A549 (cell line): ENCODE measurements around the gene MEN1.

Source experiments
- EP300 ChIP-seq, 2 experiments: fragments of >200 bp; sonication (Bioruptor Twin); formaldehyde crosslinking; IDR thresholded peaks; 2 replicates in 1 of 2; 3 replicates in 1 of 2; pipeline ENCODE4 v1.6.1; 2016 to 2017
- KDM1A ChIP-seq: fragments of 200-600 bp; sonication (generic); IDR thresholded peaks from 2 replicates; pipeline ENCODE4 v1.6.1; 2016; ENCODE audit warnings: low read depth, mild to moderate bottlenecking
- KDM5A ChIP-seq: fragments of 200-600 bp; sonication (generic); IDR thresholded peaks from 2 replicates; pipeline ENCODE4 v1.6.1; 2016; ENCODE audit warnings: antibody characterized with exemption, mild to moderate bottlenecking
- POLR2A ChIP-seq: IDR thresholded peaks from 2 replicates; pipeline ENCODE4 v1.6.1; 2012; ENCODE audit warnings: mild to moderate bottlenecking, low read length
- ZFP36 ChIP-seq: fragments of 450-650 bp; IDR thresholded peaks from 2 replicates; pipeline ENCODE4 v1.6.1; 2014; ENCODE audit warnings: borderline replicate concordance; ENCODE audit not compliant: partially characterized antibody
- TF ChIP-seq, protein P1 (sequence below): fragments of >200 bp; sonication (Bioruptor Twin); formaldehyde crosslinking; IDR thresholded peaks from 3 replicates; pipeline ENCODE4 v1.5.1; 2016
- TF ChIP-seq, protein P2 (sequence below): fragments of 450-650 bp; IDR thresholded peaks from 2 replicates; pipeline ENCODE4 v1.6.1; 2014; ENCODE audit warnings: antibody characterized with exemption
- TF ChIP-seq, protein P3 (sequence below): IDR thresholded peaks from 2 replicates; pipeline ENCODE4 v1.6.1; 2012

DNA sequence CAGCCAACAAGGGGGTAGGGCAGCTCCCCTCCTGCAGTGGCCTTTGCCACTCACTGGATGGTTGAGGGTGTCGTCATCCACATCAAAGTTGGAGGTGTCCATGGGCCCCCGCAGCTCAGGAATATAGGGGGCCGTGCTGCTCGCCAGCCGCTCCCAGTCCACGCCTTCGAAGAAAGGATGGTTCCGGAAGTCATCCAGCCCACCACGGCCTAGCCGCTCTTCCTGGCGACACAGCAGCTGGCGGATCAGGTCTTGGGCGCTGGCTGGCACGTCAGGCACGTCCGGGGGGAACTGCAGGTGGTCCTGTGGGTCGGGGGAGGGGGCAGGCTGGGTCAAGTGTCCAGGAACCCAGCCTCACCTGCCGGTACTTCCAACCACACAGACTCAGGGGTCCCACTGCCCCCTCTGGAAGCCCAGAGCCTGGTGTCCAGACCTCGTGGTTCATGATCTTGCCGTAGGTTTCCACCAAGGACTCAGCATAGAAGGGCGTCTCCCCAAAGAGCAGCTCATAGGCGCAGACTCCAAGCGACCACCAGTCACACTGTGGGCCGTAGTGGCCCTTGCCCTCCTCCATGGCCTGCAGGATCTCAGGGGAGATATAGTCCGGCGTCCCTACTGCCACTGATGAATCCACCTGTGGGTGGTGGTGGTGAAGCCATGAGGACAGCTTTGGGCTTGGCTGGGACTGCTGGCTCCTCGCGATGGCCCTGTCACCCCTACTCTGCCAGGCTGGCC is 28.4 kb upstream of the MEN1 start:
- TF ChIP-seq, protein P1, sequence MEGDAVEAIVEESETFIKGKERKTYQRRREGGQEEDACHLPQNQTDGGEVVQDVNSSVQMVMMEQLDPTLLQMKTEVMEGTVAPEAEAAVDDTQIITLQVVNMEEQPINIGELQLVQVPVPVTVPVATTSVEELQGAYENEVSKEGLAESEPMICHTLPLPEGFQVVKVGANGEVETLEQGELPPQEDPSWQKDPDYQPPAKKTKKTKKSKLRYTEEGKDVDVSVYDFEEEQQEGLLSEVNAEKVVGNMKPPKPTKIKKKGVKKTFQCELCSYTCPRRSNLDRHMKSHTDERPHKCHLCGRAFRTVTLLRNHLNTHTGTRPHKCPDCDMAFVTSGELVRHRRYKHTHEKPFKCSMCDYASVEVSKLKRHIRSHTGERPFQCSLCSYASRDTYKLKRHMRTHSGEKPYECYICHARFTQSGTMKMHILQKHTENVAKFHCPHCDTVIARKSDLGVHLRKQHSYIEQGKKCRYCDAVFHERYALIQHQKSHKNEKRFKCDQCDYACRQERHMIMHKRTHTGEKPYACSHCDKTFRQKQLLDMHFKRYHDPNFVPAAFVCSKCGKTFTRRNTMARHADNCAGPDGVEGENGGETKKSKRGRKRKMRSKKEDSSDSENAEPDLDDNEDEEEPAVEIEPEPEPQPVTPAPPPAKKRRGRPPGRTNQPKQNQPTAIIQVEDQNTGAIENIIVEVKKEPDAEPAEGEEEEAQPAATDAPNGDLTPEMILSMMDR, result no peak
- TF ChIP-seq, protein P2, sequence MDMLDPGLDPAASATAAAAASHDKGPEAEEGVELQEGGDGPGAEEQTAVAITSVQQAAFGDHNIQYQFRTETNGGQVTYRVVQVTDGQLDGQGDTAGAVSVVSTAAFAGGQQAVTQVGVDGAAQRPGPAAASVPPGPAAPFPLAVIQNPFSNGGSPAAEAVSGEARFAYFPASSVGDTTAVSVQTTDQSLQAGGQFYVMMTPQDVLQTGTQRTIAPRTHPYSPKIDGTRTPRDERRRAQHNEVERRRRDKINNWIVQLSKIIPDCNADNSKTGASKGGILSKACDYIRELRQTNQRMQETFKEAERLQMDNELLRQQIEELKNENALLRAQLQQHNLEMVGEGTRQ, result no peak
- TF ChIP-seq, protein P3, sequence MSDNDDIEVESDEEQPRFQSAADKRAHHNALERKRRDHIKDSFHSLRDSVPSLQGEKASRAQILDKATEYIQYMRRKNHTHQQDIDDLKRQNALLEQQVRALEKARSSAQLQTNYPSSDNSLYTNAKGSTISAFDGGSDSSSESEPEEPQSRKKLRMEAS, result no peak
- TF ChIP-seq EP300 (IDR thresholded peaks at IDR 0.05) (no peak), ZFP36 (no peak), POLR2A (no peak), KDM1A (no peak), KDM5A (no peak)
